HG03520 (cell line): ENCODE results near the gene TNIP2.

ENCODE experiments used
- ATAC-seq: cut with Tn5 transposase; IDR thresholded peaks from one replicate; pipeline ENCODE4 v1.9.1; 2021; ENCODE audit warnings: mild to moderate bottlenecking, moderate library complexity; ENCODE audit not compliant: unreplicated experiment

Gene TNIP2

DNA sequence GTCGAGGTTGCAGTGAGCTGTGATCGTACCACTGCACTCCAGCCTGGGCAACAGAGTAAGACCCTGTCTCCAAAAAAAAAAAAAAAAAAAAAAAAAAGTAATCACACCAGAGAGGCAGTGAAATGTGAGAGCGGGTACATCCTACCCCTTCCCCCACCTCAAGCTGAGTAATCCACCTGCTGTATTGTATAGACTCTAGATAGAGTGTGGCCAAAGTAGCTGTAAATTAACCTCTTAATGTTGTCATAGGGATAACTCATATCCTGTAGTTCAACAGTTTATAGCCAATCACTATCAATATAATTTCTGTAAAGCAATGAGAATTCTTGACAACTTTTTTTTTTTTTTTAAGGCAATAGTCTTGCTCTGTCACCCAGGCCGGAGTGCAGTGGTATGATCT, 30.8 kb downstream of the TNIP2 start:
- no peak for ATAC-seq

DNA sequence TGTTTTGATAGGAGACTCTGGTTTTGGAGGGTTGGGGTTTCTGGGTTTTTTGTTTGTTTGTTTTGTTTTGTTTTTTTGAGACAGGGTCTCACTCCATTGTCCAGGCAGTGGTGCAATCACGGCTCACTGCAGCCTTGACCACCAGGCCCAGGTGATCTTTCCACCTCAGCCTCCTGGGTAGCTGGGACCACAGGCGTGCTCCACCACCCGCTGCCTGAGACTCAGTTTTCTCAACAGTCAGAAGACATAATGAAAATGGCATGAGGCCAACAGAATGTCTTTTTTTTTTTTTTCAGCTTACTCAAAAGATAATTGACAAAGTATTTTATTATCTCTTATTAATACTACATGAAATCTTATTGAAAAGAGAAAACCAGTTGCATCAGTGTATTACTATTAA, 32.4 kb downstream of the TNIP2 start:
- ATAC-seq = no peak

DNA sequence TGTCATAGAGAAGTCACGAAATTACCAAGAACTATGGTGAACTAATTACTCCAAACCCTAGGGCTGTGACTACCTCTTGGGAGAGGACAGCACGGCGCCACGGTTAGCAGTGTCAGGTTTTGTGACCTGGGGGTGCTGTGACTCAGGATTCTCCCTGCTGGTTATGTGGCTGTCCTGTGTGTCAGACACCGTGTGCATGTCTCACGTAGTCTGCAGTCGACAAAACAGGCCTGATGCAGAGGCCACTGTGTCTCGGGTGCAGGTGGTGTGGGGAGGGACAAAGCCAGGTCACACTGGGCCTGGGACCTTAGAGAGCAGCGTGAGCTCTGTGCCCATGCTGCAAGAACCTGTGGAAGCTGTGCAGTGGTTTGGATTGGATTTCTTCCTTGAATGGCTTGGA, 34.1 kb downstream of the TNIP2 start:
- no peak for ATAC-seq

DNA sequence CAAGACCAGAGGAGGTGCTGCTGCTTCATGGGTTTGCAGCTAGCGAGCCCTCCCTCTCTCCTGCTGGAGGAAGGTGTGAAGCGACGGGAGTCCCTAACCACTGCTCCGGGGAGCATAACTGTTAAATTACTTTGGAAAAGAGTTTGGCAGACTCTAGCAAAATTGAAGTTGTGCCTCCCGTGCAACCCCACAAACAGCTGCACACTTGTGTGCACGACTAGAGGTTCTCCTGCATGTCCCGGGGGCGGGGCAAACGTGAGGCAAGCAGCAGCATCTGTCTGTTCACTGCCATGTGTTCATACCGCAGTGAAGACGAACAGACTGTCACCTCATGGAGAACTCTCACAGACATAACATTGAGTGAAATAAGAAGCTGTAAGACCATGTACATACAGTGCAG, 34.5 kb downstream of the TNIP2 start:
- no peak for ATAC-seq

DNA sequence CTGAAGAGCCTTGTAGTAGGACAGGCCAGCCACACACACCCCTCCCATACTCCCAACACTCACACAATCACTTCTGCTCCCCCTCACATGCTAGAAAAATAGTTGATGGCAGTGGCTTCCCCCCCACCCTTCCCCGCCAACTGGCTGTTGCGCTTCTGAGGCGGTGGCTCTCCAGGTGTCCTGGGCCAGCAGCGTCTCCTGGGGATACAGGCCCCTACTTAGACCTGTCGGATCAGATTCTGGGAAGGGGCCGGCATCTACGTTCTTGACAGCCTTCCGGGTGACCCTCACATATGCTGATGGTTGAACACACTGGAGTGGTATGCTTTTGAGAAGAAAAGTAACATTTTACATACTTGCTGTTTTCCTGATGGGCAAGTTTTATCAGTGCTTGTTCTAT, 39.9 kb downstream of the TNIP2 start:
- no peak for ATAC-seq

DNA sequence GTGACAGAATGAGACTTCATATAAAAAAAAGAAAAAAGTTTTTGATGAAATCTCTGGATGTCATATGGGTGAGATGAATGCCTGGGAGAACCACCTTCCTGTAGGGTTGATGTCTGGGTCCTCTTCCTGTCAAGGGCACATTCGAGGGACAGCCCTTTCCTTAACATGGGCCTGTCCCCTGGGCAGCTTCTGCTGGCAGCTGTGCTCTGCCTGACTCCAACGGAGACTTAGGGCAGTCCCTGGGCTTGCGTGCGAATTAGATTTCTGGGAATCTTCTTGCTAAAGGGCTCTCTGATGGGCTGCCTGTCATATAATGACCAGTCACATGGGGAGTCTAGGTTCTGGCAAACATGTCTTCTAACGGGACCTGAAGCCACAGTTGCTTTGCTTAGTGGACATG, 40.7 kb downstream of the TNIP2 start:
- ATAC-seq = no peak

DNA sequence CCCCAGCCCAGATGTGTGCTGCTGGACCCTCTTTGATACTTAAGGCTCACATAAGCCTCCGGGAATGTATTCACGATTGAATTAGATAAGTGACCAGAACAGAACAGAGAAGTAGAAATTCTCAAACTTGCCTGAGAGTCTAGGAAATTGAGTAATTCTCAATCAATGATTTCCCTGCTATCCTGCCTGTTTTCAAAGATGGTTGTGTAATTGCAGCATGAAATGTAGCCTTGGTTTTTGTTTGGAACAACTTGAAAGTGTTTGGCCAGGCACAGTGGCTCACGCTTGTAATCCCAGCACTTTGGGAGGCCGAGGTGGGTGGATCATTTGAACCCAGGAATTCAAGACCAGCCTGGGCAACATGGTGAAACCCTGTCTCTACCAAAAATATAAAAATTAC, 41.2 kb downstream of the TNIP2 start:
- ATAC-seq = no peak

DNA sequence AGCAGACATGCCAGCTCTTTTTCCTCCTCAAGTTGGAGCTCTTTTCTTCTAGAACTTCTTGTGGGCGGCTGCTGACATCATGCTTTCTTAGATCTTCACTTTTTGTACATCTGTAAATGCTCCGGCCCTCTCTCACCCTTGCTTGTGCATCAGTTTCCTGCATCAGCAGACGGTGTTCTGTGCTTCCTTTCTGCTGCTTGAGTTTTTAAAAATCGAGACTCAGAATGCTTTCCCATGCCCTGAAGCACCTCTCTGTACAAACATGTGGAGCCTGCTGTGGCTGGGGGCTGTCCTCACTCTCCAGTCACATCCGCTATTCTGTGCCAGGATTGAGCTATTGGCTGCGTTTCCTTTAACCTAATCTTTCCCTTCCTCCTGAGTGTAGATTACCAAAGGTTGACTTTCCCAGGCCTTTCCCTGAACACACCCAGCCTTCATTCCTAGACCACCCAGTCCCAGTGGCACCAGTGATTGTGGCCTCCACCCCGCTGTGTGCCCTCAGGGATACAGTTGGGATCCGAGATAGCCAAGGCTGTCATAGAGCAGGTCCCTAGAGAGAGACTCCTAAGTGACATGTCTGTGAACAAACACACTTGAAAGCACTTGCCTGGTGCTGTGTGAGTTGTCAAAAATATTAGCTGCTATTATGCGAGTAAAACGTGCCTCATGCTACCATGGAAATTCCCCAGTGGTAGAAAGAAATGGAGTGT, 41.9 kb downstream of the TNIP2 start:
- ATAC-seq = no peak

DNA sequence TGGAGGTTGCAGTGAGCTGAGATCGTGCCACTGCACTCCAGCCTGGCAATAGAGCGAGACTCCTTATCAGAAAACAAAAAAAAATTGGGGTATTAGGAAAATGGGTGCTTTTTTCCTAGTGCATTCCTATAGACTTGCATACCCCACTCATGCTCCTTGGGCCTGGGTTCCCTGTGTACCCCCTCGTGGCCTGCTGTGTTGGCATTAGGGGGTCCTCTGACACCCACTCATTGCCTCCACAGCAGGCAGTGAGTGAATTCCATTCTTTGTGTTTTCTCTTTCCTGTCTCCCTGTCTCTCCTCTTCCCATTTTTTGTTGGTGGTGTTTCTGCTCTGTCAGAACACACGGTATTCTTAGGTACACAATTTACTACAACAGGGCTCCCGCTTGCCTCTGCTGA, 42.8 kb downstream of the TNIP2 start:
- ATAC-seq = no peak

DNA sequence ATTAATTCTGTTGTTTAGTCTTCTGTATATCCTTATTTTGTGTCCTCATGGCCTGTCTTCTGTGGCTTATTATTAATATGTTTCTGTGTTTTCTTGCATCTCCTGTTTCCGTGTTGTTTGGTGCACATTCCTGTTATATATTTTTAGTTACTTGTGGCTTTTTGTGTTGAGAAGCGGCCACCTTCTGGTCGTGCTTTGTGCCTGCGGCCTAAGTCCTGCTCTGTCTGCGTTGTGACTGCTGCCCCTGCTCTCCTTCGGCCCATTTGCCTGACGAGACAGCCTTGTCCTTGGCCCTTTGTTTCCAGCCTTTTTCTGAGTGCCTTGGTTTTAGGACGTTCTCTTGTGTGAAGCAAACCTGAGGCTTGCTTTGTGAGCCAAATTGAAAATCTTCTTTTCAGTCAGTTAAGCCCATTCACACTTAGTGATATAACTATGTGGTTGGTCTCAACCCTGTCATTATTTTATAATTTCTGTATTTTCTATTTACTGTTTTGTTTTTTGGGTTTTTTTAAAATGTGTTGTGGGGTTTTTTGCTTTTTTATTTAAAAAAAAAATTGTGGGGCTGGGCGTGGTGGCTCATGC, 43.8 kb downstream of the TNIP2 start:
- ATAC-seq = no peak

DNA sequence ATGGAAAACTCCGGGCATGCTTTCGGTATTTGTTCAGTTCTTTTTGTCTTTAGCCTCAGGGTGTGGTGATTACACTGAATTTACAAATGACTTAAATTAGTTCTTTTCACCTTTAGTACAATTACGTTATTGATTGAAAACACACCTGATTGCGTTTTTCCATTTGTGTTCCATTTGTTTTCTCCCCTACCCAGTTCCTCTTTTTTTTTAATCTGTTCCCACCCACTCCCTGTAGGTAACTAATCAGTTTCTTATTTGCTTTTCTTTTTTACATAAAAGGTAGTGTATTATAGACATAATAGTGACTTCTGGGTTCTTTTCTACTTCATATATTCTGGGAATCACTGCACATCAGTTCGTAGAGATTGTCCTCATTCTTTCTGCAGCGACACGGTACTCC, 53.4 kb downstream of the TNIP2 start:
- ATAC-seq = no peak

DNA sequence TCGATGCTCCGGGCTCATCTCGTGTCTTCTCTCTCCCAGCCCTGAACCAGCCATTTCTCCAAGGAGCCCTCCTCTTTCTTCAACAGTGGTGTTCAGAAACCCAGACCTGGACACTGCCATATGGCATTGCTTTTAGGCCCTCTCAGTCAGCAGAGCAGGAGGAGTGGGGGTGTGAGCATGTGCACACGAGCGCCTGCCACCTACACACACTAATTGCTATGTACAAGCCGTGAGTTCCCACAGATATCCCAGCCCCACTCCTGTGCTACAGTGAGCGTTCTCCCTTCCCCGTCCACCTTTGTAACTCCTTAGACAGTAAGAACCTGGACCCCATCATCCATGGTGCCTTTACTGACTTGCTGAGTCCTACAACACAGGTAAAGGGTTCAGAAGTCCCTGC, 53.8 kb downstream of the TNIP2 start:
- no peak for ATAC-seq

DNA sequence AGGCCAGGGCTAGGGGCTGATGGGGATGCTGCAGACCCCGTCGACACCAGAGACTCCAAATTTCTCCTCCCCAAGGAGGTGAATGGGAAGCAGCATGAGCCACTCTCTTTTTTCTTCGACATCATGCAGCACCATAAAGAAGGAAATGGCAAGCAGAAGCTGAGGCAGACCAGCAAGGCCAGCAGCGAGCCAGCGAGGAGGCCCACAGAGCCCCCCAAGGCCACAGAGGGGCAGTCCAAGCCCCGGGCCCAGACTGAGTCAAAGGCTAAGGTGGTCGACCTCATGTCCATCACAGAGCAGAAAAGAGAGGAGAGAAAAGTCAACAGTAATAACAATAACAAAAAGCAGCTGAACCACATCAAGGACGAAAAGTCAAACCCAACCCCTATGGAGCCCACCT, 56.1 kb downstream of the TNIP2 start:
- ATAC-seq = no peak

DNA sequence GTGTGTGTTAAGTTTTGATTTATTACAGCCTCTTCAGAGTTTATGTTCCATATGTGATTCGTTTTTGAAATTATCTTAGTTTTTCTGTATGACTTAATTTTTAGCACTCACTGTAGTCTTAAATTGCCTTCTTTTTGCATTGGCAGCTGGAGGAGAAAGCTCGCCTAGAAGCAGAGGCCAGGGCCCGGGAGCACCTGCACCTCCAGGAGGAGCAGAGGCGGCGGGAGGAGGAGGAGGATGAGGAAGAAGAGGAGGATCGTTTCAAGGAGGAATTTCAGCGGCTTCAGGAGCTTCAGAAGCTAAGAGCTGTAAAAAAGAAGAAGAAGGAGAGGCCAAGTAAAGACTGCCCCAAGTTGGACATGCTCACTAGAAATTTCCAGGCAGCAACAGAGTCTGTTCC, 56.6 kb downstream of the TNIP2 start:
- ATAC-seq = no peak

DNA sequence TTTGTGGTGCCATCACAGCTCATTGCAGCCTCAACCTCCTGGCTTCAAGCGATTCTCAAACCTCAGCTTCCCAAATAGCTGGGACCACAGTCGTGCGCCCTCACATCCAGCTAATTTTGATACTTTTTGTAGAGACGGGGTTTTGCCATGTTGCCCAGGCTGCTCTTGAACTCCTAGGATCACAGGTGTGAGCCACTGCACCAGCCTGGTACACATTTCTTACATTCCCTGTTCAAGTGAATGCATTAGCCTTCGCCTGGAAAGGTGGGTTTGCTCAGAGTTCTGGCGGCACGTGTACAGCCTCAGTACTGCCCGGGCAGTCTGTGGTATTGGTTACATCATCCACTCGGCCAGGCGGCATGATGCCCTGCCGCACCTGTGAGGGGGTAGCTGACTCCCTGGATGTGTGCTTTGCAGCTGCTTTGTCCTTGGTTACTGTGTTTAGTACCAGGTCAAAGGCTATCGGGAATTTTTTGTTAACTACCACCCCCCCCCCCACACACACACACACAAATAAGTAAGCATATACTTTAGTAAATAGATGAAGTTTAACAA, 57.1 kb downstream of the TNIP2 start:
- no peak for ATAC-seq

DNA sequence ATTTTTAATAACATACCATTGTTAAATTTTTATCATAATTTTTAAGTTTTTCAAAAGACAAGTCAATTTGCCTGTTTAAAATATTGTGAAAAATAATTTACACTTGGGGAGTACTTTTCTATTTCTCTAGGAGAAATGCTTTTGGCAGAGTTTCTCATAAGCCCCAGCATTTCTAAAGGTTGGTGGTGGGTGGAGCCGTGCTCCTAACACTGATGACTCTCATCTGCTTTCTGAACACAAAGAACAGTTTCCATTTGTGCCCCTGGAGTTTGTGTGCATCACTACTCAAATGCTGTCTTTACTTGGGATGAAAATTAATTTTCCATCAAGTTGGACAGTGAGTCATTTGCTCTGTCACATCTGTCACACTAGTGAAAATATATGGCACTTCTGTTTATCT, 57.6 kb downstream of the TNIP2 start:
- no peak for ATAC-seq

DNA sequence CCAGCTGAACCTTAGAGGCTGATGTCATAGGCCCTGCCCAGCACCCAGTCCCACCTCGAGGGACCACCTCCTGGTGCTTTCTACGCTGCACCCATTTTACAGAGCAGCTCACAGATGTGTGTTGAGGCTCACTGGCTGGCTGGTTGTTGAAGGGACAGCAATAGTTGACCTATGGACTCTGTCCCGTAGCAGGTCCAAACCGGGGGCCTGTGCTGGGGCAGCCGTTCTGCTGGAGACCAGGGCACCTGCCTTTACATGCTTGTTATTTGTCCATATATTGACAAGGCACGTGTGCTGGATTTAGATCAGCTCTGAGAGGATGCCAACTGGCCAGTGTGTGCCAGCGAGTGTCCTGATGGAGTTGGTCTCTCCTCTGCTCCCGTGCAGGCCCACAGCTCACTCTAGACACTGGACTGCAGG, 58.1 kb downstream of the TNIP2 start:
- no peak for ATAC-seq

DNA sequence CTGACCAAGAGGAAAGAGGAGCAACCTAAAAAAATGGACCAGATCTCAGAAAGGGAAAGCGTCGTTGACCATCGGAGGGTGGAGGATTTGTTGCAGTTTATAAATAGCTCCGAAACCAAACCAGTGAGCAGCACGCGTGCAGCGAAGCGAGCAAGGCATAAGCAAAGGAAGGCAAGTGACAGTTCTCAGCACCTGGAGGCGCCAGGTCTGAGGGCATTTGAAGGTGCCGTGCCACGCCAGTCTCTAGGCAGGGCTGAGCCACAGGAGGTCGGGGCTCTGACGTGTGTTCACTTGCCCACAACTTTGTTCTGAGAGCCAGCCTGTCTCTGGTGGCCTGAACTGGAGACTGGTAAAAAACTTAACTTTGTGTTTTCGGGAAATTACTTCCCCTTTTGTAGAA, 59.7 kb downstream of the TNIP2 start:
- peak; percentile 87 for ATAC-seq

DNA sequence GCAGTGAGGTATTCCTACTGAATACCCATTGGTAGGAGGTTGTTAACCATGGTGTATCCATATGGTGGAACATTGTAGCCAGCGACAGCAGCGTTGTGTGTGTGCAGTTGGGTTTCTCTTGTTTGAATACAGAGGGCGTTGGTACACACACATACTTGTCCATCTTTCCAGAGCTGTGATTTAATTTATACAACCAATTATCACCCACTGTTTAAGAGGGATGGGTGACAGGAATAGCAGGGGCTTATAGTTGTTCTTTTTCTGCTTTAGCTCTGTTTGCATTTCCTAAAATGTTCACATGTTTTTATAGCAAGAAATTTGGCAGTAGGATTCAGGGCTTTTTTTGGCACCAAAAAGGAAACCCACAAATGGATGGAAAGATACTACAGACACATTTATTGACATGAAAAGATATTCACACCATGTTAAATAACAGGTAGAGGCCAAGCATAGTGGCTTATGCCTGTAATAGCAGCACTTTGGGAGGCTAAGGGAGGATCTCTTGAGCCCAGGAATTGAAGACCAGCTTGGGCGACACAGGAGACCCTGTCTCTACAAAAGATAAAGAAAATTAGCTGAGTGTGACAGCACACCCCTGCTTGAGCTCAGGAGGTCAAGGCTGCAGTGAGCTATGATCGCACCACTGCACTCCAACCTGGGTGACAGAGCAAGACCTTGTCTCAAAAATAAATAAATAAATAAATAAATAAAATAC, 60.6 kb downstream of the TNIP2 start:
- ATAC-seq = no peak

DNA sequence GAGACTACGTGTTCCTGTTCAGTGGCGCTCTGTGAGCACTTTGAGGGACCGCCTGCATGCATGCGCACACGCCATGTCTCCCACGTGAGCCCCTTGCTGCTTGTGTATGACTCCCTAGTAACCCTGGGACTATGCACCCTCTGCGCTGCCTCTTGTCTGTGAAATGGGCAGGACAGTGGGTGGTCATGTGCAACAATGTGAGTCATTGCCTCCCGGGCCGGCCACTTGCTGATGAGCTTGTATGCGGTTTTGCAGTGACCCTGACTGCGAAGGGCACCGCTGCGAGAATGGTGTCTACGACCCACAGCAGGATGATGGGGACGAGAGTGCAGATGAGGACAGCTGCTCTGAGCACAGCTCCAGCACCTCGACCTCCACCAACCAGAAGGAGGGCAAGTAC, 61.4 kb downstream of the TNIP2 start:
- no peak for ATAC-seq

DNA sequence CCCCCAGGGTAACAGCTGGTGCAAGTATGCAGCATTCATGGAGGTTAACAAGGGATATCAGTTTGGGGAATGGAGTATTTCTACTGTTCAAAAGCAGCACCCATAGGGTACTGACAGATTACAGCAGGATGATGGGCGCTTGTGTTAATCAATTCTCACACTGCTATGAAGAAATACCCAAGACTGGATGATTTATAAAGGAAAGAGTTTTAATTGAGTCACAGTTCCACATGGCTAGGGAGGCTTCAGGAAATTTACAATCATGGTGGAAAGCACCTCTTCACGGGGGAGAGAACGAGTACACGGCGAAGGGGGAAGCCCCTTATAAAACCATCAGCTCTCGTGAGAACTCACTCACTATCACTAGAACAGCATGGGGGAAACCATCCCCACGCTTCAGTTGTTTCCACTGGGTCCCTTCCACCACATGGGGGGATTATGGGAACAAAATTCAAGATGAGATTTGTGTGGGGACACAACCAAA, 64.1 kb downstream of the TNIP2 start:
- ATAC-seq = no peak
